HG03354 (cell line): ENCODE data around the gene AMDHD2.
"Not testable (repeated sequence)": the region's sequence is repeated elsewhere in the genome, so short reads cannot be mapped to it uniquely, and the experiment has no call there.

Source experiments
- ATAC-seq: cut with Tn5 transposase; IDR thresholded peaks from one replicate; pipeline ENCODE4 v1.9.1; 2021; ENCODE audit warnings: mild to moderate bottlenecking; ENCODE audit not compliant: unreplicated experiment, poor library complexity, severe bottlenecking

AMDHD2 gene

GRCh38 chr16:2520097-2520783 lies at the start of gene AMDHD2:
Gene AMDHD2, plus strand, starts transcription at chr16:2520371. Its CDS starts 88 bp downstream, at chr16:2520459.
- peak; percentile 64 for ATAC-seq

DNA sequence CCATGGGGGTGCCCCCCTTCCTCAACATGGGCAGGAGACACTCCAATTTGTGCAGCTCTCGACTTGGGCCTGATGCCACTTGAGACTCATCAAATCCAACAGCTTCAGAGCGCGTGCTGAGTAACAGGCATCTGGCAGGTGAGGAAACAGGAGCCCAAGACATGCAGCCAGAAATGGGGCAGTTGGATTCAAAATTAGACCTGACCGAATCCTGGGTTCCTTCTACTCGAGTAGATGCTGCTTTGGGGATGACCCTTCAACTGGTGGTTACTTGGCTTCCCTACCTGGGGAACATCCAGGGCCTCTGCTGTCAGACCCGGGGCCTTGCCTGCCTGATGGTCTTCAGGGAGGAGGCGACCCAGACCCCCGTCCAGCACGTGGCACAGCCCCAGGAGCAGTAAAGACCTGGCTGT lies 49.6 kb upstream of the AMDHD2 start:
- ATAC-seq = no peak

DNA sequence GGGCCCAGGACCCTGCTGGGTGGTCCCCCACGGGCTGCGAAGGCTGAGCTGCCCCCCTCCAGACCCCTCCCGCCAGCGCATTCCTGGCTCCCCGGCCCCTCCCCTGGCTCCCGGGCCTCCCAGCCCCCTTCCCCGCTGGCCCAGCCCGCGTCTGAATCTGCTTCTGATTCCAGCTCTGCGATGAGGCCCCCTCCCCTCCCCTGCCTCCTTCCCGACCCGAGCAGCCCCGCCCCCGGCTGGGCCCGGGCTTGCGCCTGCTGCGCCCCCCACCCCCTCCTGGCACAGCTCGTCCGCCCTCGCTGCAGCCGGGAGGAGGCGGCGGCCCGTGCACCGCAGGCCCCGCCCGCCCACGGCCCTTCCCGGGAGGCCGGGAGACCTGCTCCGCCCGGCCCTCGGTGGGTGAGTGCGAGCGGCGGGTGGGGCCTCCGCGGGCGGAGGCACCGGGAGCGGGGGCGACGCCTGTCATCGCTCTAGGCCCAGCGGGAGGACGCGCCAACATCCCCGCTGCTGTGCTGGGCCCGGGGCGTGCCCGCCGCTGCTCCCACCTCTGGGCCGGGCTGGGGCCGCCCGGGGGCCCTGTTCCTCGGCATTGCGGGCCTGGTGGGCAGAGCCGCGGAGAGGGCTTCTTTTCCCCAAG lies 49.0 kb upstream of the AMDHD2 start, which contains the start of gene NTN3:
NTN3 (plus strand) TSS at position 282 of the 637 bp plus-strand sequence. CDS start 405 bp downstream, outside the sequence.
- ATAC-seq = no peak

GRCh38 chr16:2471653-2472487 lies 48.3 kb upstream of the AMDHD2 start:
- no peak for ATAC-seq

DNA sequence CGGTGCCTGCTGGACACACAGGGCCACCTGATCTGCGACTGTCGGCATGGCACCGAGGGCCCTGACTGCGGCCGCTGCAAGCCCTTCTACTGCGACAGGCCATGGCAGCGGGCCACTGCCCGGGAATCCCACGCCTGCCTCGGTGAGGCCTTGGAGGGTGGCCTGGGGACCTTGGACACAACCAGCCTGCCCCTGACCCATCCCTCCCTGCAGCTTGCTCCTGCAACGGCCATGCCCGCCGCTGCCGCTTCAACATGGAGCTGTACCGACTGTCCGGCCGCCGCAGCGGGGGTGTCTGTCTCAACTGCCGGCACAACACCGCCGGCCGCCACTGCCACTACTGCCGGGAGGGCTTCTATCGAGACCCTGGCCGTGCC lies 47.7 kb upstream of the AMDHD2 start:
- ATAC-seq = no peak

- ATAC-seq = no peak
Observed at GRCh38 chr16:2472885-2473445, 47.2 kb upstream of the AMDHD2 start.

GRCh38 chr16:2473446-2473926 lies 46.7 kb upstream of the AMDHD2 start:
- peak; percentile 1 for ATAC-seq

- peak; percentile 29 for ATAC-seq
Observed at GRCh38 chr16:2473999-2474876, 45.9 kb upstream of the AMDHD2 start.

- peak; percentile 73 for ATAC-seq
Observed at GRCh38 chr16:2474877-2475412, 45.2 kb upstream of the AMDHD2 start, which contains the start of gene TBC1D24. Gene TBC1D24, plus strand, starts transcription at chr16:2475127. Its CDS starts 21,022 bp downstream, at chr16:2496149.

GRCh38 chr16:2475413-2476344 lies 44.5 kb upstream of the AMDHD2 start:
- ATAC-seq = peak; percentile 9

DNA sequence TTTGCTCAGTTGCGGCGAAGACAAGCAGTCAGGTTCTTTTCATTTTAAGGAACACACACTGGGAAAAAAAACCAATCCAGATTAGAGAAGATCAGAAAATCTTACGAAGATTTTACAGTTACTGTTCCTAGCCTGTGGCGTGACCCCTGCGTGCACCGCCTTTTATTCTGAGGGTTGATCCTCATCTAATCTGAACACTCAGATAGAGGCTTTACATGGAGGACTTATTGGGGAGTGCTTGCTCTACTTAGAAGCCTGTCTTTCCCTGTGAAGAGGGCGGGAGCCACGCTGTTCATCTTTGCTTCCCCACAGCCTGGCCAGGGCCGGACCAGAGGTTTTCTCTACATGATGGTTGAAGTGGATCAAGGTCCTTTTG lies 43.8 kb upstream of the AMDHD2 start:
- ATAC-seq = no peak

- ATAC-seq = no peak
Observed at GRCh38 chr16:2476741-2477140, 43.4 kb upstream of the AMDHD2 start.

DNA sequence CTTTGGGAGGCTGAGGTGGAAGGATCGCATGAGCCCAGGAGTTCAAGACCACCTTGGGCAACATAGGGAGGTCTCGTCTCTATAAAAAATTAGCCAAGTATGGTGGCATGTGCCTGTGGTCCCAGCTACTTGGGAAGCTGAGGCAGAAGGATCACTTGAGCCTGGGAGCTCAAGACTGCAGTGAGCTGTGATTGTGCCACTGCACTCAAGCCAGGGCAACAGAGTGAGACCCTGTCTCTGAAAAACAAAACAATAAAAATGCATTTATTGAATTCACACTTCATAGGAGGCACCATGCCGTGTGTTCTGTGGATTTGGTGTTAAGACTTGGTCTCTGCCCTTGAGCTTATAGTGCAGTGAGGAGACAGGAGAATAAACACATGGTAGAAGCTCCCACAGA lies 42.8 kb upstream of the AMDHD2 start:
- ATAC-seq = no peak

GRCh38 chr16:2478279-2478678 lies 41.9 kb upstream of the AMDHD2 start:
- ATAC-seq = no peak

- not testable (repeated sequence) for ATAC-seq
Observed at GRCh38 chr16:2479996-2480395, 40.2 kb upstream of the AMDHD2 start.

DNA sequence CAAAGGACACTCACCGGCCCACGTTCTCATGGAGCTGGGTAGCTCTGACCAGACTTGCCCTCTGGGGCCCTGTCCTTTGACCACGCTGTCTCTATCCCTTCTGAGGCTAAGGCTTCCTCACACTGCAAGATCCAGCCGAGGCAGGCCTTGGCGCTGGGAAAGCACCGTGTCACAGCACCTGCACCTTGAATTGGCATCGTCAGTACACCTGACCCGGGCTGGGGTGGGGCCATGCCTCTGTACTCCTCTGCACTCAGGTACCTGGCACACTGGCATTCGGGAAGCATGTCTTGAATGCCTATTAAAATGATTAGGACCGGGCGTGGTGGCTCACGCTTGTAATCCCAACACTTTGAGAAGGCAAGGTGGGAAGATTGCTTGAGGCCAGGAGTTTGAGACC lies 39.2 kb upstream of the AMDHD2 start:
- no peak for ATAC-seq

GRCh38 chr16:2481676-2482075 lies 38.5 kb upstream of the AMDHD2 start:
- ATAC-seq = no peak

- ATAC-seq = no peak
Observed at GRCh38 chr16:2482249-2482648, 37.9 kb upstream of the AMDHD2 start.
